Caco-2 (cell line): ENCODE results near the gene NT5C1A. TPM values are rescaled to one million over a fixed set of nuclear protein-coding genes. Genes with fewer than 3 reads are reported as not detected.

Source experiments
- BruUV-seq: library from RNA; stranded (reverse); fragments of 400-500 nt; replicated peaks from 2 replicates; lab custom pipeline; 2021; lab: Mats Ljungman, UMichigan
- CTCF ChIA-PET: fragments of 300-600 bp; sonication (Branson Sonifier 250); formaldehyde crosslinking; loops from one replicate; lab custom pipeline; 2022; ENCODE audit warnings: antibody characterized with exemption; lab: Charles Lee
- POLR2A ChIA-PET: fragments of 300-600 bp; sonication (Branson Sonifier 250); formaldehyde crosslinking; loops from one replicate; lab custom pipeline; 2022; ENCODE audit warnings: antibody characterized with exemption; lab: Charles Lee
- DNase-seq, 2 experiments: peaks; one replicate each; pipeline versions ENCODE4 v3.0.0 to v3.0.0-alpha.2; 2020 to 2022
- H3K27me3 ChIP-seq: replicated peaks from 2 replicates; pipeline ENCODE4 v1.6.0; 2011; ENCODE audit warnings: low read length; ENCODE audit not compliant: control insufficient read depth, insufficient read depth
- H3K36me3 ChIP-seq: 2 replicates; pipeline ENCODE4 v1.5.1; 2011; ENCODE audit warnings: low read length; ENCODE audit not compliant: control insufficient read depth, insufficient read depth
- H3K4me1 ChIP-seq: fragments of 250-450 bp; sonication (Bioruptor Pico); 2 replicates; pipeline ENCODE4 v1.5.1; 2020; ENCODE audit warnings: mild to moderate bottlenecking
- H3K4me3 ChIP-seq: 2 replicates; pipeline ENCODE4 v1.5.1; 2011; ENCODE audit warnings: low read depth, mild to moderate bottlenecking, control low read depth, low read length
- H3K9me3 ChIP-seq: fragments of 250-450 bp; sonication (Bioruptor Pico); 2 replicates; pipeline ENCODE4 v1.5.1; 2020; ENCODE audit warnings: mild to moderate bottlenecking, moderate library complexity
- H3K27ac Mint-ChIP-seq: one replicate; pipeline ENCODE4 v1.8.0; 2022; ENCODE audit warnings: mixed read lengths; ENCODE audit not compliant: unreplicated experiment
- H3K27me3 Mint-ChIP-seq: one replicate; pipeline ENCODE4 v1.8.0; 2022; ENCODE audit warnings: mixed read lengths; ENCODE audit not compliant: insufficient read depth, unreplicated experiment
- H3K36me3 Mint-ChIP-seq: one replicate; pipeline ENCODE4 v1.8.0; 2022; ENCODE audit warnings: mild to moderate bottlenecking, mixed read lengths; ENCODE audit not compliant: insufficient read depth, unreplicated experiment
- H3K4me1 Mint-ChIP-seq: one replicate; pipeline ENCODE4 v1.8.0; 2022; ENCODE audit warnings: low read depth, mixed read lengths; ENCODE audit not compliant: unreplicated experiment
- H3K4me3 Mint-ChIP-seq: one replicate; pipeline ENCODE4 v1.8.0; 2022; ENCODE audit warnings: mild to moderate bottlenecking, moderate library complexity, mixed read lengths; ENCODE audit not compliant: unreplicated experiment
- H3K9me3 Mint-ChIP-seq: one replicate; pipeline ENCODE4 v1.8.0; 2022; ENCODE audit warnings: mixed read lengths; ENCODE audit not compliant: unreplicated experiment
- CTCF ChIP-seq, 2 experiments: fragments of 200-600 bp in 1 of 2; IDR thresholded peaks; 1 replicate in 1 of 2; 2 replicates in 1 of 2; pipeline versions ENCODE4 v1.5.1 to v1.8.0; 2011 to 2022; ENCODE audit warnings: antibody characterized with exemption in 1 of 2, control low read depth in 1 of 2, inconsistent platforms in 1 of 2, low read depth in 1 of 2, low read length in 1 of 2, mild to moderate bottlenecking in 1 of 2, moderate library complexity in 1 of 2; ENCODE audit not compliant: insufficient read depth in 1 of 2, severe bottlenecking in 1 of 2, unreplicated experiment in 1 of 2
- intact Hi-C: fragments of 100-400 bp; cut with micrococcal nuclease; formaldehyde crosslinking; loops from one replicate; pipeline ENCODE4 v1.10.0; 2022; ENCODE audit not compliant: unreplicated experiment
- total RNA-seq: library from RNA; stranded (reverse); gene quantifications from 2 replicates; pipeline ENCODE4 v1.2.3, GENCODE V29; 2022

Gene NT5C1A
- total RNA-seq, 1 experiment from 2014 or later, result not detected

- CTCF ChIA-PET, result no interaction called here
- BruUV-seq, result no TSS peak
- H3K27me3 Mint-ChIP-seq, result no peaks in the 10 kb centered on the region
These were observed 28.2 kb downstream of the NT5C1A start for GRCh38 chr1:39643705-39644104.

DNA sequence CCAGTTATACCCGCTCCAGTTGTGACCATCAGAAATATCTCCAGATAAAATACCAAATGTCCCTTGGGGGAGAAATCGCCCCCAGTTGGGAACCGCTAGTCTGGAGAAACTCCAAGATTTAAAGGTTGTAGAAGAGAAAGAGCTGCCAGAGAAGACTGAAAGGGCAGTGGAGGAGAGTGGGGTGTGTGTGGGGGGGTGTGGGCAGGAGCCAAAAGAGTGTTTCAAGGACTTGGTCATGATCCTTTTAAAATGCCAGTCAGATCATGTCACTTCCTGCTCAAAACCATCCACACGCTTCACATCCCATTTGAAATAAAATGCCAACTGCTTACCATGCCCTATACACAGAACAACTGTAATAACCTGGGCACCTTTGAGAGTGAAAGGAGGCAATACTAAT lies 29.1 kb downstream of the NT5C1A start:
- Mint-ChIP-seq H3K27me3 (no peaks in the 10 kb centered on the region), H3K4me3 (no peak overlapping the region), H3K4me1 (peaks cover 7% of the 10 kb centered on the region), H3K27ac (no peak overlapping the region), H3K9me3 (no peaks in the 10 kb centered on the region), H3K36me3 (peaks cover 4% of the 10 kb centered on the region)
- H3K36me3 ChIP-seq, result no peaks in the 10 kb centered on the region
- no peak overlapping the region for H3K4me3 ChIP-seq
- ChIA-PET POLR2A (no interaction called here), CTCF (no interaction called here)
- intact Hi-C loops, result no loop called here
- peaks cover 11% of the 10 kb centered on the region for H3K4me1 ChIP-seq
- no peaks in the 10 kb centered on the region for H3K27me3 ChIP-seq
- TF ChIP-seq CTCF (IDR thresholded peaks at IDR 0.05; ENCODE audit: insufficient read depth in 1 of 2, low read depth in 1 of 2, low read length in 1 of 2, severe bottlenecking in 1 of 2, unreplicated experiment in 1 of 2), result no peak
- no peak for DNase-seq
- no peaks in the 10 kb centered on the region for H3K9me3 ChIP-seq
- BruUV-seq, result no TSS peak

More at GRCh38 chr1:39643705-39644104, 28.2 kb downstream of the NT5C1A start:
- H3K4me3 Mint-ChIP-seq, result no peak overlapping the region
- Histone ChIP-seq H3K27me3 (no peaks in the 10 kb centered on the region), H3K4me3 (no peak overlapping the region), H3K9me3 (no peaks in the 10 kb centered on the region), H3K36me3 (no peaks in the 10 kb centered on the region), H3K4me1 (peaks cover 11% of the 10 kb centered on the region)
- POLR2A ChIA-PET, result no interaction called here
- H3K9me3 Mint-ChIP-seq, result no peaks in the 10 kb centered on the region
- H3K36me3 Mint-ChIP-seq, result peaks cover 4% of the 10 kb centered on the region
- no peak overlapping the region for H3K27ac Mint-ChIP-seq
- TF ChIP-seq CTCF (IDR thresholded peaks at IDR 0.05; ENCODE audit: insufficient read depth in 1 of 2, low read depth in 1 of 2, low read length in 1 of 2, severe bottlenecking in 1 of 2, unreplicated experiment in 1 of 2), result no peak
- peaks cover 7% of the 10 kb centered on the region for H3K4me1 Mint-ChIP-seq
- no peak for DNase-seq
- intact Hi-C loops, result no loop called here

- no peak overlapping the region for H3K4me3 Mint-ChIP-seq
- peaks cover 4% of the 10 kb centered on the region for H3K36me3 Mint-ChIP-seq
- ChIA-PET CTCF (interaction anchor here (2.1 kb wide), 1 partner anchor 35 kb away, joined by 10 read pairs; no protein-coding TSS in a partner anchor), POLR2A (no interaction called here)
- H3K27ac Mint-ChIP-seq, result no peak overlapping the region
- DNase-seq, result no peak
- no peaks in the 10 kb centered on the region for H3K4me1 Mint-ChIP-seq
- no peak overlapping the region for H3K4me3 ChIP-seq
- no peaks in the 10 kb centered on the region for H3K27me3 ChIP-seq
- H3K4me1 ChIP-seq, result peaks cover 6% of the 10 kb centered on the region; the same call in 1 of the 2 replicates
- no peaks in the 10 kb centered on the region for H3K36me3 ChIP-seq
- no peaks in the 10 kb centered on the region for H3K9me3 ChIP-seq
- no peaks in the 10 kb centered on the region for H3K9me3 Mint-ChIP-seq
- no TSS peak for BruUV-seq
- H3K27me3 Mint-ChIP-seq, result no peaks in the 10 kb centered on the region
- TF ChIP-seq CTCF (IDR thresholded peaks at IDR 0.05; ENCODE audit: insufficient read depth in 1 of 2, low read depth in 1 of 2, low read length in 1 of 2, severe bottlenecking in 1 of 2, unreplicated experiment in 1 of 2), result no peak
- intact Hi-C loops, result no loop called here
These were observed 31.0 kb downstream of the NT5C1A start for GRCh38 chr1:39640861-39641260.
